ENCODE results near the gene SRGAP1. TPM values are rescaled to one million over a fixed set of nuclear protein-coding genes. Genes with fewer than 3 reads are reported as not detected.
"Not testable (repeated sequence)": the region's sequence is repeated elsewhere in the genome, so short reads cannot be mapped to it uniquely, and the experiment has no call there.

Gene SRGAP1
- total and polyA plus RNA-seq, 2 of the 13 experiments (the other 11 are each of a cell fraction or from before 2014, with no cell fraction given), result 1.6 to 3.4 TPM

- FAIRE-seq, result not testable (repeated sequence)
These were observed 173.6 kb downstream of the SRGAP1 start for GRCh38 chr12:64018116-64018515.

GRCh38 chr12:64018524-64018923, 174.0 kb downstream of the SRGAP1 start:
- Histone ChIP-seq H3K9ac (ENCODE audit: insufficient read depth, low read depth, low read length) (no peak overlapping the region), H4K20me1 (ENCODE audit: insufficient read depth, low read length) (no peaks in the 10 kb centered on the region), H3K4me2 (ENCODE audit: low read depth, low read length) (no peak overlapping the region), H3K79me2 (ENCODE audit: insufficient read depth, low read length) (no peaks in the 10 kb centered on the region), H3K4me3 (replicated peaks in 1 of 3; ENCODE audit: insufficient read depth in 1 of 3, low read depth in 2 of 3, low read length in 3 of 3) (no peak overlapping the region), H3K9me3 (ENCODE audit: low read length) (no peaks in the 10 kb centered on the region), H3K4me1 (ENCODE audit: insufficient read depth, low read length) (no peaks in the 10 kb centered on the region), H3K27me3 (ENCODE audit: control insufficient read depth in 1 of 2, insufficient read depth in 2 of 2, low read length in 2 of 2) (no peaks in the 10 kb centered on the region), H3K36me3 (replicated peaks in 1 of 2; ENCODE audit: control insufficient read depth in 1 of 2, insufficient read depth in 2 of 2, low read length in 2 of 2) (no peaks in the 10 kb centered on the region; a peak in 3 of 5 replicates), H2AFZ (ENCODE audit: low read length) (no peak overlapping the region), H3K27ac (ENCODE audit: extremely low read length, insufficient read depth, low read length) (no peak overlapping the region)
- POLR2A ChIA-PET, result no interaction called here
- DNase-seq (ENCODE audit: low spot score) (no peak), FAIRE-seq (no peak), ATAC-seq (no peak)
- BruUV-seq (replicated peaks), result no TSS peak
- in situ Hi-C loops (cut with HindIII; ENCODE audit: extremely low pct_ligation_motif_present, low pct_unique_long_range_greater_than_20kb), result no loop called here
- TF ChIP-seq KDM6A (CRISPR knock-in tag; IDR thresholded peaks at IDR 0.05; ENCODE audit: low read depth), result no peak
- TF ChIP-seq DR1 (CRISPR knock-in tag; IDR thresholded peaks at IDR 0.05), result no peak
- TF ChIP-seq MLLT10 (CRISPR knock-in tag; IDR thresholded peaks at IDR 0.05), result no peak
- TF ChIP-seq HDAC1 (CRISPR knock-in tag; IDR thresholded peaks at IDR 0.05), result no peak
- TF ChIP-seq EP300 (IDR thresholded peaks at IDR 0.05; ENCODE audit: low read depth in 2 of 2, low read length in 2 of 2), result no peak
- TF ChIP-seq EP300 (CRISPR knock-in tag; IDR thresholded peaks at IDR 0.05; ENCODE audit: borderline replicate concordance), result no peak
- no peak for TF ChIP-seq AKNA (CRISPR knock-in tag; IDR thresholded peaks at IDR 0.05; ENCODE audit: borderline replicate concordance)
- TF ChIP-seq STAT5B (CRISPR knock-in tag; IDR thresholded peaks at IDR 0.05), result no peak
- TF ChIP-seq ZNF276 (CRISPR knock-in tag; IDR thresholded peaks at IDR 0.05; ENCODE audit: low read depth), result no peak
- no peak for TF ChIP-seq SP4 (CRISPR knock-in tag; IDR thresholded peaks at IDR 0.05)
- TF ChIP-seq ZNF557 (CRISPR knock-in tag; IDR thresholded peaks at IDR 0.05), result no peak
- TF ChIP-seq ZNF564 (CRISPR knock-in tag; IDR thresholded peaks at IDR 0.05), result no peak
- CTCF ChIA-PET (ENCODE audit: low intra/inter-chr PET ratio, low total read pairs), result no interaction called here
- intact Hi-C loops (cut with micrococcal nuclease; ENCODE audit: unreplicated experiment), result loop anchor here (10.0 kb wide), 1 partner anchor 174 kb away; the partner anchor contains the start of gene SRGAP1

More at GRCh38 chr12:64018116-64018515, 173.6 kb downstream of the SRGAP1 start:
- H3K27me3 ChIP-seq (ENCODE audit: control insufficient read depth in 1 of 2, insufficient read depth in 2 of 2, low read length in 2 of 2); H3K4me1 ChIP-seq (ENCODE audit: insufficient read depth, low read length); H3K9ac ChIP-seq (ENCODE audit: insufficient read depth, low read depth, low read length); H3K36me3 ChIP-seq (replicated peaks in 1 of 2; ENCODE audit: control insufficient read depth in 1 of 2, insufficient read depth in 2 of 2, low read length in 2 of 2); ATAC-seq; H3K27ac ChIP-seq (ENCODE audit: extremely low read length, insufficient read depth, low read length); H4K20me1 ChIP-seq (ENCODE audit: insufficient read depth, low read length); H3K4me3 ChIP-seq (replicated peaks in 1 of 3; ENCODE audit: insufficient read depth in 1 of 3, low read depth in 2 of 3, low read length in 3 of 3); DNase-seq (ENCODE audit: low spot score); POLR2A ChIA-PET; H3K79me2 ChIP-seq (ENCODE audit: insufficient read depth, low read length); BruUV-seq (replicated peaks); in situ Hi-C loops (cut with HindIII; ENCODE audit: extremely low pct_ligation_motif_present, low pct_unique_long_range_greater_than_20kb); H3K9me3 ChIP-seq (ENCODE audit: low read length); H3K4me2 ChIP-seq (ENCODE audit: low read depth, low read length); H2AFZ ChIP-seq (ENCODE audit: low read length); CTCF ChIA-PET (ENCODE audit: low intra/inter-chr PET ratio, low total read pairs): not testable (repeated sequence)
- 94% methylated on average over 8 of the region's 8 CpGs for WGBS (ENCODE audit: low lambda C conversion rate)
- intact Hi-C loops (cut with micrococcal nuclease; ENCODE audit: unreplicated experiment), result loop anchor here (10.0 kb wide), 1 partner anchor 173 kb away; the partner anchor contains the start of gene SRGAP1
